HG03095 (cell line): ENCODE measurements around the gene CLOCK.
"Not testable (repeated sequence)": the region's sequence is repeated elsewhere in the genome, so short reads cannot be mapped to it uniquely, and the experiment has no call there.

Experiments
- ATAC-seq: cut with Tn5 transposase; IDR thresholded peaks from one replicate; pipeline ENCODE4 v1.9.1; 2021; ENCODE audit warnings: moderate library complexity; ENCODE audit not compliant: unreplicated experiment

CLOCK gene

GRCh38 chr4:55546756-55547465 lies at the start of gene CLOCK:
Gene CLOCK (minus strand): TSS chr4:55546909. CDS start chr4:55482785, 64,124 bp downstream.
- peak; percentile 74 for ATAC-seq

GRCh38 chr4:55592014-55592413 lies 45.3 kb upstream of the CLOCK start, which contains the start of gene PDCL2:
Gene PDCL2 (minus strand): TSS chr4:55592245. CDS start chr4:55592109, 136 bp downstream.
- no peak for ATAC-seq

GRCh38 chr4:55588160-55588559 lies 41.5 kb upstream of the CLOCK start:
- ATAC-seq, result no peak

GRCh38 chr4:55582773-55583172 lies 36.1 kb upstream of the CLOCK start:
- ATAC-seq, result not testable (repeated sequence)

GRCh38 chr4:55578341-55579010 lies 31.8 kb upstream of the CLOCK start:
- no peak for ATAC-seq

- no peak for ATAC-seq
These were observed 28.8 kb upstream of the CLOCK start for GRCh38 chr4:55575513-55575912.

GRCh38 chr4:55574252-55574651 lies 27.5 kb upstream of the CLOCK start:
- no peak for ATAC-seq

GRCh38 chr4:55571806-55572205 lies 25.1 kb upstream of the CLOCK start:
- ATAC-seq, result no peak

- peak; percentile 66 for ATAC-seq
These were observed 22.3 kb upstream of the CLOCK start for GRCh38 chr4:55568905-55569504.

GRCh38 chr4:55561889-55562288 lies 15.2 kb upstream of the CLOCK start:
- ATAC-seq, result peak; percentile 99

- ATAC-seq, result no peak
These were observed 13.4 kb upstream of the CLOCK start for GRCh38 chr4:55560096-55560495.

GRCh38 chr4:55554453-55555030 lies 7.8 kb upstream of the CLOCK start:
- ATAC-seq, result no peak

GRCh38 chr4:55553441-55554201 lies 6.9 kb upstream of the CLOCK start:
- ATAC-seq, result no peak

- ATAC-seq, result not testable (repeated sequence)
These were observed 5.3 kb upstream of the CLOCK start for GRCh38 chr4:55551964-55552363.

- no peak for ATAC-seq
These were observed 3.2 kb upstream of the CLOCK start for GRCh38 chr4:55549888-55550287.

- no peak for ATAC-seq
These were observed 1.2 kb upstream of the CLOCK start for GRCh38 chr4:55547918-55548317.

GRCh38 chr4:55547466-55547770 lies 709 bp upstream of the CLOCK start:
- no peak for ATAC-seq

GRCh38 chr4:55546506-55546755 lies 278 bp downstream of the CLOCK start:
- peak; percentile 47 for ATAC-seq

GRCh38 chr4:55545641-55546505 lies 836 bp downstream of the CLOCK start:
- peak; percentile 40 for ATAC-seq

- ATAC-seq, result no peak
These were observed 1.6 kb downstream of the CLOCK start for GRCh38 chr4:55545151-55545550.
